Activated CD8-positive, alpha-beta memory T cell treated with anti-CD3 and anti-CD28 coated beads, Interleukin-2, amount 50 U/mL, for 48 hours (primary cell): ENCODE measurements around the gene SDK2.

Experiments used
- DNase-seq: peaks from one replicate; pipeline ENCODE4 v3.0.0-alpha.2; 2020

SDK2 gene

DNA sequence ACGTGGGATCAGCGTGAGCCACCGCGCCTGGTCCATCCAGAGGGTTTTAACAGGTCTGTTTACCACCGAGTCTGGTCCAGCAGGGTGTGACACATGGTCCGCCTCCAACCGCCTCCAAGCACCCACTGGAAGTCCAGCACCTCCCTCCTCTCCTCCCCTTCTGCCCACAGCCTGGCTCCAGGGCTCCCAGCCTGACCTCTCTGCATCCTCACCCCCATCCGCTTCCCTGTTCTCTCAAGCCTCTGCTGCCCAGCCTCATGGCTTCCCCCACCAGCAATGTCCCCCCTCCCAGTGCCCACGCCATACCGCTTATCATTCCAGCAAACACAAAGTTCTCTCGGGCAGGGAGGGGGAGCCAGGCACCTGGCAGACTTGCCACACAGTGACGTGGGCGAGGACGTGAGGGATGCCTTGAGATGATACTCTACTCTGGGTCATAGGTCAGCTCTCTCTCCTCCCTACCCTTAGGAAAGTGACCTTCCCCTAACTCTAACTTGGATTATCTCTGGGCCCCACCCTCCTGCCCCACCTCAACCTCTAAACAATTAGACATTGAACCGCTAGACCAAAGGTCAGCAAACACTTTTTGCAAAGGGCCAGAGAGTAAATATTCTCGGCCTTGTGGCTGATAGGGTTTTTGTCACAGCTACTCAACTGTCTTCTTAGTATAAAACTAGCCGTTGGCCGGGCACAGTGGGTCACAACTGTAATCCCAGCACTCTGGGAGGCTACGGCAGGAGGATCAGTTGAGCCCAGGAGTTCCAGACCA is 355.5 kb downstream of the SDK2 start:
- no peak for DNase-seq

DNA sequence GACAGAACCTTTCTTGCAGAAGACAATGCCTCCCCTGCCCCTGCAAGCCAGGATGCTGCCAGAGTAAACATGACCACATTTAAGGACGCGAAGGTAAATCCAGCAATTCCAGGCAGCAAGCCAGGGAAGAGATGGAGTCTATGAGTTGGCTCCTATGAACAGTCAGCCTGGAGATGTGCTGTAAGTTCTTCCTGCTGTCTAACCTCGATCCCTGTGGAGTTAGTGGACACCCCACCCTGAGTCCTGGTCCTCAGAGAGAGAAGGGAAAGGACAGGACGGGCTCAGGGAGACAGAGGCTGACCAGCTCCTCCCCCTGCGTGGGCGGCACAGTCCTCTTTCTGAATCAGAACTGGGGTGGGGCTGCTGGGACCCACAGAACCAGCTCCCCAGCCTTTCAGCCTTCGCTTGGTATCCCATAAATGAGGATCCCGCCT is 357.4 kb downstream of the SDK2 start:
- DNase-seq, result no peak

DNA sequence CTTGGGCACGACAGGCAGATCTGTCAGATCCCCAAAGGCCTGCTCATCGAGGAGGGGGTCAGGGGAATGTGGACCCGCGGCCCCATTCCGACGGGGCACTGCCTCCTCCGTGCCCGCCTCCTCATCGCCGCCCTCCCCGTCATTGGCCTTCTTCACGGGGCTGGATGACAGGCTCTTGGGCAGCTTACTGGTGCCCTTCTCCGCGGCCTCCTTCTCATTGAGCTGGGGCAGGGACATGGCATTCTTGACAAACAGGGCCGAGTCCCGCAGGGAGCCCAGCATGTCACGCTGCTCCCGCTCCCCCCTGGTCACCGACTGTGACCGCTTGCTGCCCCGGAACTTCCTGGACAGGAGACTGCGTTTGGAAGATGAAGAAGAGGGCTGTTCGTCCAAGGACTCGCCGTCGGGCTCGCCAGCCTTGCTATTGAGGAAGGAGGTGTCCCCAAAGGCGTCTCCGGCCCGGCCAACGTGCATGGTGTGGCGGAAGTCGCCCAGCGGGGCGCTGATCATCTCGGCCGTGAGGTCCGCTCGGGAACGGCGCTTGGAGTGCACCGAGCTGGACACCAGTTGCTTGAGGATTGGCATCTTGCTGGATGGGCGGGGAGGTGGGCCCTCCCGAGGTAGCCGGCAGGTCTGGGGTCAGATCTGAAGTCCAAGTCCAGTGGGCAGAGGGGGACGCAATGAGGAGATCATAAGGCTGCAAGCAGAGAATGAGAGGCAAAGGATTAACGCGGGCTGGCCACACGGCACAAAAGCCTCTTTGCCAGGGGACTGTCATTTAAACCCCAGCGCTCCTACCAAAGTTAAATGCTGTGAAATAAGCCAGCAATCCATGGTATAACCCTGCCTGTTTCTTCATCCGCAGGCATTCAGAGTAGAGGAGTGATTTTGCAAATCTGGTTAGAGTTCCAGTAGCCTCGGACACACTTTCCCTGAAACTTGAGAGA is 358.1 kb downstream of the SDK2 start:
- DNase-seq, result no peak

DNA sequence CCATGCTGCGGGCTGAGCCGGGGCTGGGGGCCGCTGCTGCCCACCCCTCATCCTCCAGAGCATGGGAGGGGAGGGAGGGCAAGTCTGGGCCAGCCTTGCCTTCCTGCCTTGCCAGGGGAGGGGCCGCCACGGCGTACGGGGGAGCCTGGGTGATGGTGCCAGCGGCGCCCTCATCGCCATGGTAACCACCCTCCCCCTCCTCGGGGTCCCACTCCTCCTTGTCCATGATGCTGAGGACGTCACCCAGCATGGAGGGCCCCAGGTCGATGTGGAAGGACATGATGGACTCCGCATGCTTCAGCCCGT is 358.7 kb downstream of the SDK2 start:
- no peak for DNase-seq

DNA sequence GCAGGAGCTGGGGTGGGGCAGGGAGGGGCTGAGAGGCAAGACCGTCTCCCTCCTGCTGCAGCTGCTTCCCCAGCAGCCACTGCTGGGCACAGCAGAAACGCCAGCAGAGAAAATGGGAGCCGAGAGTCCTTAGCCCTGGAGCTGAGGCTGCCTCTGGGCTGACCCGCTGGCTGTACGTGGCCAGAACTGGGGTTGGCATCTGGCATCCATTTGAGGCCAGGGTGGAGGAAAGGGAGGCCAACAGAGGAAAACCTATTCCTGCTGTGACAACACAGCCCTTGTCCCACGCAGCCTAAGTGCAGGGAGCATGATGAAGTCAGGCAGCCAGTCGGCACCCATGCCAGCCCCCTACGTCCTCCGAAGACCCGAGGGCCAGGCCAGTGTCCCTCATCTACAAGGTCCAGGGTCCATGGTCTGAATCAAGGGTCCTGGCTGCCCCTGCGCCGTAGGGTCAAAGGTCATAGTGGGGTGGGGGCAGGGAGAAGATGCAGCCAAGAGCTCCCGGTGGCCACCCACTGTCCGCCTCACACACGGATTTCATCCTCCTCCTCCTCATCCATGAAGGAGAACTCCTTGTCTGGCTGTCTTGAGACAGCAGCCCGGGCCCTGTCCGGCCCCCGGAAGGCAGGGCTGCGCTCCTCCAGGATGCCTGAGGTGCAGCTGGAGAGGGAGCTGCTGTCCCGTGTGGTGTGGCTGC is 359.2 kb downstream of the SDK2 start:
- DNase-seq, result no peak
